ENCODE results near the gene AUTS2. TPM values are rescaled to one million over a fixed set of nuclear protein-coding genes. Genes with fewer than 3 reads are reported as not detected.

AUTS2 gene
- total and polyA plus RNA-seq, 10 of the 15 experiments (the other 5 are each of a cell fraction or from before 2014, with no cell fraction given), result 6.4 to 55.6 (median 21.6) TPM

GRCh38 chr7:69953136-69954067 is 355.1 kb downstream of the AUTS2 start:
- Histone ChIP-seq H3K79me2 (ENCODE audit: control insufficient read depth, insufficient read depth, low read length) (no peaks in the 10 kb centered on the region; the same call in none of the 2 replicates), H3K27me3 (replicated peaks in 1 of 2; ENCODE audit: control insufficient read depth in 2 of 2, insufficient read depth in 2 of 2, low read length in 1 of 2) (no peaks in the 10 kb centered on the region), H3K4me3 (peak overlapping the region; percentile 3; the same call in 1 of the 2 replicates), H4K20me1 (ENCODE audit: control insufficient read depth, insufficient read depth) (no peaks in the 10 kb centered on the region), H3K4me2 (ENCODE audit: control insufficient read depth, insufficient read depth) (peak overlapping the region; percentile 47; the same call in 1 of the 2 replicates), H3K36me3 (ENCODE audit: control insufficient read depth in 2 of 2, insufficient read depth in 2 of 2, low read length in 1 of 2) (no peaks in the 10 kb centered on the region), H3K9ac (ENCODE audit: control insufficient read depth, insufficient read depth, low read length) (no peak overlapping the region), H3K9me3 (replicated peaks; ENCODE audit: control insufficient read depth, insufficient read depth, low read length) (no peaks in the 10 kb centered on the region), H2AFZ (ENCODE audit: control insufficient read depth, low read depth, low read length) (peak overlapping the region; percentile 50), H3K27ac (ENCODE audit: control insufficient read depth, insufficient read depth) (peak overlapping the region; percentile 57), H3K4me1 (ENCODE audit: control insufficient read depth, insufficient read depth, low read length) (peaks cover 16% of the 10 kb centered on the region)
- intact Hi-C loops (cut with micrococcal nuclease; ENCODE audit: unreplicated experiment), result no loop called here
- ChIA-PET POLR2A (interaction anchor here (0.5 to 1.6 kb wide), 3 partner anchors 9 to 53 kb away, joined by 3 to 11 read pairs (median 5); no protein-coding TSS in a partner anchor), CTCF (interaction anchor here (2.5 to 3.4 kb wide), 2 partner anchors 10 kb away, joined by 11 to 15 read pairs; no protein-coding TSS in a partner anchor), RAD21 (ENCODE audit: unreplicated experiment) (interaction anchor here (0.9 to 2.7 kb wide), 7 partner anchors 9 to 52 kb away, joined by 3 to 15 read pairs (median 4); no protein-coding TSS in a partner anchor), SMC1A (ENCODE audit: uncharacterized antibody, unreplicated experiment) (interaction anchor here (0.7 to 3.5 kb wide), 19 partner anchors 7 to 745 kb away, joined by 3 to 51 read pairs (median 4); no protein-coding TSS in a partner anchor)
- 7% methylated on average over 6 of the region's 6 CpGs for WGBS (ENCODE audit: insufficient coverage, insufficient replicate concordance, low lambda C conversion rate, missing lambda C conversion rate)
- ATAC-seq (peak; percentile 81), FAIRE-seq (no peak), DNase-seq (ENCODE audit: low read depth, low spot score) (no peak)
- in situ Hi-C loops (cut with MboI), result no loop called here
- TF ChIP-seq RELB (IDR thresholded peaks at IDR 0.05; ENCODE audit: low read depth) (no peak), ZBTB11 (CRISPR knock-in tag; IDR thresholded peaks at IDR 0.05) (no peak), SPI1 (IDR thresholded peaks at IDR 0.05; ENCODE audit: borderline replicate concordance, insufficient read depth, low read depth, low read length) (0 out of 2 replicates have a peak, but pooled peaks have one; percentile 2), RUNX3 (IDR thresholded peaks at IDR 0.05; ENCODE audit: low read length) (peak; percentile 11; the same call in 1 of the 2 replicates), ZNF274 (IDR thresholded peaks at IDR 0.05; ENCODE audit: insufficient read depth, insufficient read length) (no peak), ZBED1 (IDR thresholded peaks at IDR 0.05; ENCODE audit: borderline replicate concordance) (peak; percentile 34; the same call in 1 of the 2 replicates), NFYB (IDR thresholded peaks at IDR 0.05; ENCODE audit: insufficient read depth, low read depth, low read length) (no peak), EED (IDR thresholded peaks at IDR 0.05; ENCODE audit: low read depth) (0 out of 2 replicates have a peak, but pooled peaks have one; percentile 22)
- no TSS peak for BruUV-seq (replicated peaks)

Data from GM12878 (cell line).